HEK293 (cell line): ENCODE results near the gene DDX39A.

Experiments
- CTCF ChIA-PET: fragments of 350-600 bp; formaldehyde crosslinking; extraction: SDS; loops from one replicate; lab custom pipeline; 2021; ENCODE audit warnings: antibody characterized with exemption; lab: Yijun Ruan, JAX
- POLR2A ChIA-PET: fragments of 300-600 bp; formaldehyde crosslinking; extraction: SDS; loops from one replicate; lab custom pipeline; 2020; ENCODE audit warnings: antibody characterized with exemption, inconsistent platforms; lab: Yijun Ruan, JAX
- H3K27ac ChIP-seq: fragments of 200-500 bp; sonication (Bioruptor generic); 2 replicates; pipeline ENCODE4 v1.5.1; 2014; ENCODE audit warnings: low read depth, low read length, control low read depth, inconsistent platforms; ENCODE audit errors: extremely low read depth
- H3K36me3 ChIP-seq, 2 experiments: fragments of 200-500 bp in 1 of 2; sonication (Bioruptor generic) in 1 of 2; 1 replicate in 1 of 2; 2 replicates in 1 of 2; pipeline ENCODE4 v1.5.1; 2014 to 2017; ENCODE audit warnings: inconsistent platforms in 2 of 2, low read length in 2 of 2; ENCODE audit not compliant: control insufficient read depth in 2 of 2, insufficient read depth in 1 of 2
- H3K4me1 ChIP-seq: fragments of 200-500 bp; sonication (Bioruptor generic); 2 replicates; pipeline ENCODE4 v1.5.1; 2014; ENCODE audit warnings: mild to moderate bottlenecking, low read length, inconsistent platforms; ENCODE audit not compliant: control insufficient read depth, insufficient read depth
- H3K4me3 ChIP-seq: 2 replicates; pipeline ENCODE4 v1.5.1; 2011; ENCODE audit warnings: low read depth, mild to moderate bottlenecking, control low read depth, low read length, moderate library complexity
- H3K9me3 ChIP-seq: fragments of 200-500 bp; sonication (Bioruptor generic); 2 replicates; pipeline ENCODE4 v1.5.1; 2014; ENCODE audit warnings: low read depth, low read length, inconsistent platforms; ENCODE audit not compliant: control insufficient read depth, insufficient read depth
- EGR2 ChIP-seq: fragments of 450-650 bp; formaldehyde crosslinking; IDR thresholded peaks from 2 replicates; pipeline ENCODE4 v1.5.1; 2016; ENCODE audit warnings: low read depth, missing biosample characterization, missing genetic modification characterization
- GLIS1 ChIP-seq: fragments of 450-650 bp; formaldehyde crosslinking; IDR thresholded peaks from 2 replicates; pipeline ENCODE4 v1.5.1; 2016; ENCODE audit warnings: missing biosample characterization, missing genetic modification characterization
- HIC1 ChIP-seq: fragments of 450-650 bp; formaldehyde crosslinking; IDR thresholded peaks from 2 replicates; pipeline ENCODE4 v1.5.1; 2016; ENCODE audit warnings: missing biosample characterization, missing genetic modification characterization
- KLF17 ChIP-seq: fragments of 450-650 bp; formaldehyde crosslinking; IDR thresholded peaks from 2 replicates; pipeline ENCODE4 v1.5.1; 2016; ENCODE audit warnings: missing biosample characterization, missing genetic modification characterization
- ZFHX2 ChIP-seq: fragments of 450-650 bp; formaldehyde crosslinking; conservative IDR thresholded peaks from 2 replicates; pipeline ENCODE4 v1.5.1; 2016; ENCODE audit warnings: missing biosample characterization, missing genetic modification characterization
- ZIC2 ChIP-seq: fragments of 450-650 bp; formaldehyde crosslinking; IDR thresholded peaks from 2 replicates; pipeline ENCODE4 v1.5.1; 2016; ENCODE audit warnings: missing biosample characterization, missing genetic modification characterization
- ZNF513 ChIP-seq: fragments of 450-650 bp; IDR thresholded peaks from 2 replicates; pipeline ENCODE4 v1.5.1; 2018; ENCODE audit warnings: missing biosample characterization, missing genetic modification characterization
- ZNF600 ChIP-seq: fragments of 450-650 bp; formaldehyde crosslinking; IDR thresholded peaks from 2 replicates; pipeline ENCODE4 v1.5.1; 2016; ENCODE audit warnings: missing biosample characterization, missing genetic modification characterization
- ZNF624 ChIP-seq: fragments of 450-650 bp; formaldehyde crosslinking; IDR thresholded peaks from 2 replicates; pipeline ENCODE4 v1.5.1; 2017; ENCODE audit warnings: missing biosample characterization, missing genetic modification characterization
- ZNF639 ChIP-seq: fragments of 450-650 bp; formaldehyde crosslinking; IDR thresholded peaks from 2 replicates; pipeline ENCODE4 v1.5.1; 2016; ENCODE audit warnings: missing biosample characterization, missing genetic modification characterization
- ZXDB ChIP-seq: fragments of 450-650 bp; formaldehyde crosslinking; IDR thresholded peaks from 2 replicates; pipeline ENCODE4 v1.5.1; 2016; ENCODE audit warnings: missing biosample characterization, missing genetic modification characterization

The DDX39A gene

GRCh38 chr19:14410091-14411051 lies 8.8 kb downstream of the DDX39A start (continued):
- TF ChIP-seq HIC1 (tag by site-specific recombination) (0 out of 2 replicates have a peak, but pooled peaks have one; percentile 14), KLF17 (tag by site-specific recombination) (no peak), ZNF639 (tag by site-specific recombination) (no peak)

GRCh38 chr19:14409146-14410023 lies 9.8 kb downstream of the DDX39A start:
- H3K36me3 ChIP-seq = peaks cover 25 to 89% of the 10 kb centered on the region in 2 experiments
- CTCF ChIA-PET = interaction anchor here (0.6 kb wide), 1 partner anchor 29 kb away, joined by 3 read pairs; no protein-coding TSS in a partner anchor
- POLR2A ChIA-PET = interaction anchor here (0.6 to 1.2 kb wide), 4 partner anchors 9 to 140 kb away, joined by 3 to 4 read pairs (median 4); partner anchors contain the start of gene DDX39A

GRCh38 chr19:14408491-14409145 lies 10.5 kb downstream of the DDX39A start:
- H3K9me3 ChIP-seq = no peaks in the 10 kb centered on the region
- H3K4me1 ChIP-seq = peaks cover 3% of the 10 kb centered on the region
- POLR2A ChIA-PET = interaction anchor here (0.6 to 1.2 kb wide), 2 partner anchors 10 to 88 kb away, joined by 3 to 4 read pairs; partner anchors contain the start of gene DDX39A
- peaks cover 25 to 88% of the 10 kb centered on the region in 2 experiments for H3K36me3 ChIP-seq
- CTCF ChIA-PET = interaction anchor here (1.0 kb wide), 1 partner anchor 272 kb away, joined by 4 read pairs; the partner anchor contains the start of gene ASF1B
- no peak overlapping the region for H3K4me3 ChIP-seq
- no peak overlapping the region for H3K27ac ChIP-seq
- TF ChIP-seq ZNF600 (tag by site-specific recombination) (peak; percentile 3; the same call in 1 of the 2 replicates), ZNF624 (no peak), ZXDB (tag by site-specific recombination) (no peak), GLIS1 (tag by site-specific recombination) (peak; percentile 83), EGR2 (peak; percentile 46; the same call in 1 of the 2 replicates), ZIC2 (peak; percentile 16; the same call in 1 of the 2 replicates), ZFHX2 (tag by site-specific recombination) (peak; percentile 34)

More at GRCh38 chr19:14409146-14410023, 9.8 kb downstream of the DDX39A start:
- Histone ChIP-seq H3K9me3 (no peaks in the 10 kb centered on the region), H3K27ac (no peak overlapping the region), H3K4me1 (peaks cover 9% of the 10 kb centered on the region), H3K4me3 (no peak overlapping the region)
- TF ChIP-seq ZNF600 (tag by site-specific recombination) (0 out of 2 replicates have a peak, but pooled peaks have one; percentile 4), ZNF513 (tag by site-specific recombination) (no peak), ZFHX2 (tag by site-specific recombination) (peak; percentile 27; the same call in 1 of the 2 replicates)
